Activated naive CD4-positive, alpha-beta T cell treated with Interleukin-2 at 50 U/mL for 16 hours (primary cell): Measurements from ENCODE around the gene KMT2D.
"Not testable (repeated sequence)": the region's sequence is repeated elsewhere in the genome, so short reads cannot be mapped to it uniquely, and the experiment has no call there.

Source experiments
- DNase-seq: peaks from one replicate; pipeline ENCODE4 v3.0.0-alpha.2; 2020

Gene KMT2D

DNA sequence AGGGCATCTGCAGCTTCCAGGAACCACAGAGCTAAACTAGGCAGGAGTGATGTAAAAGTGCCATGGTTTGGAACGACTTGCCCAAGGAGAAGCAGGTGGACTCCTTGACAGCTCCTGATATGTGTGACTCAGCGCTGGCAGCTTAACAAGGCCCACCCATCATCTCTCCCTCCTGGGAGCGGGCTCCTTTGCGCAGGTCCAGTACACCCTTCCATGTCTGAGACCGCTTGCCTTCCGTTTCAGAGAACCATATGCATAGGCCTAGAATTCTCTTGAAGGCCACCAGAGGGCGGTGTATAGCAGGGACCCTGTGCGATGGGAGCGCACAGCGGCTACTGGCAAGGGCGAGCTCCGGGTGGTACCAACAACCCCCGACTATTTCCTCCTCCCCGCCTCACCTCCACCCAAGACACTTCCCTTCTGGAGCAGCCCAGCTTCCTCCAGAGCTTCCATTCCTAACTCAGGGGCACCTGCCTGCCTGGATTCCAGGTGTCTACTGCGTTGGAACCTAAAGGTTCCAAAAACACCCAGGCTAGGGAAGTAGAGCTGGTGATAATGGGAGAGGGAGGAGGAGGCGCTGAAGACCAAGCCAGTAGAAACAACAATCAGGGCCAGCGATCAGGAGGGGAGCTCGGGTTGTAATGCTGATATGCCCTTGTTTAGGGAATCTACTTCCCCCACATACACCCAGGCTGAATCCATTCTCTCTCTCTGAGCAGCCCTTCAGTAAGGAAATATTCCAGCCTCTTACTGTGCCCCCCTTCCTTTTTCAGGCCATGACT lies 27.7 kb upstream of the KMT2D start:
- DNase-seq = peak; percentile 68

DNA sequence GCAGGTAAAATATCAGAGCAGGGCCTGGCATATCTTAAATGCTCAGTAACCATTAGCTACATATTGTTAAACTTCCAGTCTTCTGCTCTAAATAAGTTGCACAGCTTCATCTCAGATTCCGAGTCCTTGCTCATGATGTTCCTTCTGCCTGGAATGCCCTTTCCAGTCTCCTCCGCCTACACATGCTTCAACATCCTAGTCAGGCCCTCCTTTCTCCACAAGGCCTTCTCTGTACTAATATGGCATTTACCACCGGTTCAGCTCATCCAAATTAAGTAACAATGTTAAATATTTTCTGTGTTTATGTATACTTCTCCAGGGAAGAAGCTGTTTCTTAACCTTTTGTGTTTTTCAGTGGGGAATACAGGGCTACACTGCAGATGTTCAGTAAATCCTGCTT lies 25.5 kb upstream of the KMT2D start:
- DNase-seq = no peak

DNA sequence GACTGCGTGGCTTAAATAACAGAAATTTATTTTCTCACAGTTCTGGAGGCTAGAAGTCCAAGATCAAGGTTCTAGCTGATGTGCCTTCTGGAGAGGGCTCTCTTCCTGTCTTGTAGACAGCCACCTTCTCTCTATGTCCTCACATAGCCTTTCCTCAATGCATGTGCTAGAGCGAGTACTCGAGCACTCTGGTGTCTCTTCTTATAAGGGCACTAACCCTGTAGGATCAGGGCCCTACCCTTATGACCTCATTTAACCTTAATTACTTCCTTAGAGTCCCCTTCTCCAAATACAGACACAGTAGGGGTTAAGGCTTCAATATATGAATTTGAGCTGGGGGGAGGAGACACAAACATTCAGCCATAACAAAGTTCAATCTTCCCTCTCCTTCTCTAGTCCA lies 23.8 kb upstream of the KMT2D start:
- no peak for DNase-seq

DNA sequence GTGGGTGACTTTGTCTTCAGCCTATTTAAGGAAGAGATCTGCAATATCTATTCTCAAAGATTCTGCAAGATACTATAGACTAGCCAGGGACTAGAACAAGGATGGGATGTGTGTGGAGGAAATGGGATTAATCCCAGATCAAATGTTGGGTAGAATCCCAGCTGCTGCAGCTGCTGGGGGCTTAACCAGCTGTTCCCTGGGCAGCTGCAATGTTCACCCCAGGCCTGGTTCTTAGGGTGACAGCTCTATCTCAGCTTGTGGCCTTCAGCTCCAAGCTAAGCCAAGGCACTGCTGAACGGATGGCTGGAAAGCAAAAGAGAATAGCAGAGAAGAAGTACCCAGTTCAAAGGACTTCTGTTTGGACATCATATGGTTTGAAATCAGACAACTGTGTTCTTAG lies 19.2 kb upstream of the KMT2D start:
- DNase-seq = no peak

DNA sequence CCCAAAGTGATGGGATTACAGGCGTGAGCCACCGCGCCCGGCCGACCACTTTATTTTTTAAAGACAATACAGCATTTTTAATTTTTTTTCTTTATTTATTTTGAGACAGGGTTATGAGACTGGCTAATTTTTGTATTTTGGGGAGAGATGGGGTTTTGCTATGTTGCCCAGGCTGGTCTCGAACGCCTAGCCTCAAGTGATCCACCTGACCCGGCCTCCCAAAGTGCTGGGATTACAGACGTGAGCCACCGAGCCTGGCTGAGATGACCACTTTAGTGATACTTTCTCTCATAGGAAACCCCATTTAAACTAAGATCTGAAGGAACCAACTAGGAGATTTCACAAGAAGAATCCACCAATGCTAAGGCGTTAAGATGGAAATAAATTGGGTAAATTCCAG lies 10.4 kb upstream of the KMT2D start:
- DNase-seq = no peak

DNA sequence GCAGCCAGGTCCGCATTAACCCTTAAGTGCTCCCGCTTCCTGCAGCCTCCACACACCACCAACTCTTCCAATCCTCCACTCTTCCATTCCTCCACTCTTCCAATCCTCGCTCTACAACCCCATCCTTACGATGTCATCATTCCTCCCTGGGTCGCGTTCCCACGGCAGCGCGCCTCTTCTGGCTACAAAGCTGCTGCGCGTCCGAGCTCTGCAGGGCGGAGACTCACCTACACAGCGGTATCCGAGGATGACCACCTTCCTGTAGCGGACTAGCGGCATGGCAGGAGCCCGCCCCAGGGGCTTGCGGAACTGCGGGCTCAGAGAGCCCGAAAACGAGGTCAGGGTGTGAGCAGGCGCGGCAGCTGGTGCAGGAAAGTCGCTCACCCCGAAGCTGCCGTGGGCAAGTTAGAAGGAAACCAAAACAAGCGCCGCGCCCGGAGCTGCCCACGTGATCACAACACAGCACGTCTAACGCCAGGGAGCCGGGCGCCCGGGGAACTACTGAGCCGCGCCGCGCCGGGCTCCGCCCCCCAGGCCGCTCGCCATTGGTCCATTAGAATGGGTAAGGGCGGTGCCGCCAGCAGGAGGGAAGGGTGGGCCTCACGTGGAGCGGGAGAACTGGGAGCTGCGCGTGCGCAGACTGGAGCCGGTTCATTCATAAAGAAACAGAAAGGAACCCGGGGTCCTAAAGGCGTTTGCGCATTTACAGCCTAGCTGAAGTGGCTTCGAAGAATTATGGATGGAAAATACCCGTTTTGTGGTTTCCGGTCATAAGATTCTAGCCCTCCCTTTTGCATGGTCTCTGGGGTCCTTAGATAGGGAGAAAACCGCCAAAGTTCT lies 9.1 kb upstream of the KMT2D start, which contains the start of gene RHEBL1:
TSS of gene RHEBL1 (minus strand) at position 473 of the 840 bp plus-strand sequence. CDS start at position 279, 194 bp downstream.
- DNase-seq = peak; percentile 99

DNA sequence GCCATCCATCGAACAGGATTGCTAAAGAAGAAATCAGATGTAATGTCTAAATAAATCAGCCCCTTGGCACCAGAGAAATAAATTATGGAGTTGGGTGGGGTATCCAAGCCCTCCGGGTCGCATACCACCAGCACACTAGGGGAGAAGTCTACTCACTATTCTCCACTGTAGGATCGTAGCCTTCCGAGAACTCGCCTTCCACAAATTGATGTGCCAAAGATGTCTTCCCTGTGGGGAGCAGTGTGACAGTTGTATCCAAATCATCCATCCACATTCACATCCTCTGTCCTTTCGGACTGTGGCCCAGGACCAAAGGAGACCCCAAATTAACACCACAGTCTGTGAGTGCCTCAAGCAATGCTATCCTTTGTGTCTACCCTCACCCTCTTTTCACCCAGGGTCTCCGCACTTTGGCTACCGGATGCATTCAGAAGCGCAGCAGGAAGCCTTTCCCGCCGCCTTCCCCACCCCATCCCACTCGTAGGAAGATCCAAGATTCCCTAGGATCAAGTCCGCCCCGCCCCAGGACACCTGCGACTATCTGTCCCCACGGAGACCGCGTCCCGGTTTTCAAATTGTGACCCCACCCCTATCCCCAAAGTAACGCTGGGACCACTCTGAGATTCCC lies 8.4 kb upstream of the KMT2D start:
- no peak for DNase-seq

DNA sequence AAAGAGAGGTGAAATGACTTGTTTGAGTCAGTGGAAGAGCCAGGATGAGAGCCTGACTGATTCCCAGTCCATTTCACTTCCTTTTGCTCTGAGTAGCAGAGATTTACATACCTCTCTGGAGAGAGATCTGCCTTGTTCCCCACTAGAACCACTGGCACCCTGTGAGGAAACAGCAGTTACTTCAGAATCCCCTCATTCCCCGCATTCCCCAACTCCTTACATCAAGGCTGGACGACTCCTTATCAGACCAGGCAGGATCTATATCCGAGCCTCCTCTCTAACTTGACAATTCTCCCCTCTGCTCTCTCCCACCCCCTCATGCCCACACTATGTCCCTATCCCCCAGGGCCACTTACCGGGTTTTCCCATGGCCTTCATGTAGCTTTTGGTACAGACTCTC lies 5.5 kb upstream of the KMT2D start:
- DNase-seq = no peak

DNA sequence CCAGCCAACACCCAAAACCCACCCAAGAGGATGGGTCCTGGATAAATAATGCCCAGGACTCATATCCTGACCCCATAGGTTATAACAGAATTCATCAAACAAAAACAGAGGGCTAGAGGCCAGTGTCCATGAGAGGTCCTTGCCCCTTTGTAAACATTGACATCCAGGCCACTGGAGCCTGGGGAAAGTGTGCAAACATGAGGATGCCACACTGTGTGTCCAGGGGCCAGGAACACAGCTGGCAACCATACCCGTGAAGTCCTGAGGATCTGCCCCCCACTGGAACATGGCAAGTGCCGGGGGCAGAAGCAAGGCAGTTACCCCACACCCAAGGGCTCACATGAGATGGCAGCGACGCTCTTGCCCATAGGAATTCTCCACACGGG lies 4.2 kb upstream of the KMT2D start:
- DNase-seq = no peak

DNA sequence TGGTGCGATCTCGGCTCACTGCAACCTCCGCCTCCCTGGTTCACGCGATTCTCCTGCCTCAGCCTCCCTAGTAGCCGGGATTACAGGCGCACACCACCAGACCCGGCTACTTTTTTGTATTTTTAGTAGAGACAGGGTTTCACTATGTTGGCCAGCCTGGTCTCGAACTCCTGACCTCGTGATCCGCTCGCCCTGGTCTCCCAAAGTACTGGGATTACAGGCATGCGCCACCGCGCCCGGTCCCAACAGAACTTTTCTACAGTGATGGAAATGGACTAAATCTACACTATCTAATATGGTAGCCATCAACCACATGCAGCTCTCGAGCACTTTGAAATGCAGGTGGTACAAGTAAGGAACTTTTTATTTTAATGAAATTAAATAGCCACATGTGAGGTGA lies 1.3 kb upstream of the KMT2D start:
- not testable (repeated sequence) for DNase-seq

DNA sequence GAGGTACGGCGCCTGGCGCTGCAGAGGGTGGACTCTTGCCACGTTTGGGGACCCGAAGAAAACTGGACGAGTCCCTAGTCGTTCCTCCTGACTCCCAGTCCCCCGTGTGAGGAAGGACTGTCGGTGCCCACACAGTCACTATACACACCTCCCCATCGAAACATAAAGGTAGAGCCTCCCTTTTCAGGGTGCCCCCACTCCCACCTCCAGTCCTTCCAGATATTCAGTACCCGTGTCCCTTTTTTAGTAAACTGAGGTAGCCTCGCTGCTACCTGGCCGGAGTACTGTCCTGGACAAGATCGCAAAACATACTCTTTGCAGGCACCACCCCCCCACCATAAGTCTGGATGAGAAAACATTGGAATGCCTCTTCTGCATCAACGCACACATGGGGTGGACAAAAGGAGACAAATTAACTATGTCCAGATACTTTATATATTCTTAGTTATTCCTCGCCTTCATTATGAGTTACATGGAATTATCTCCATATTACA lies 610 bp upstream of the KMT2D start:
- no peak for DNase-seq

DNA sequence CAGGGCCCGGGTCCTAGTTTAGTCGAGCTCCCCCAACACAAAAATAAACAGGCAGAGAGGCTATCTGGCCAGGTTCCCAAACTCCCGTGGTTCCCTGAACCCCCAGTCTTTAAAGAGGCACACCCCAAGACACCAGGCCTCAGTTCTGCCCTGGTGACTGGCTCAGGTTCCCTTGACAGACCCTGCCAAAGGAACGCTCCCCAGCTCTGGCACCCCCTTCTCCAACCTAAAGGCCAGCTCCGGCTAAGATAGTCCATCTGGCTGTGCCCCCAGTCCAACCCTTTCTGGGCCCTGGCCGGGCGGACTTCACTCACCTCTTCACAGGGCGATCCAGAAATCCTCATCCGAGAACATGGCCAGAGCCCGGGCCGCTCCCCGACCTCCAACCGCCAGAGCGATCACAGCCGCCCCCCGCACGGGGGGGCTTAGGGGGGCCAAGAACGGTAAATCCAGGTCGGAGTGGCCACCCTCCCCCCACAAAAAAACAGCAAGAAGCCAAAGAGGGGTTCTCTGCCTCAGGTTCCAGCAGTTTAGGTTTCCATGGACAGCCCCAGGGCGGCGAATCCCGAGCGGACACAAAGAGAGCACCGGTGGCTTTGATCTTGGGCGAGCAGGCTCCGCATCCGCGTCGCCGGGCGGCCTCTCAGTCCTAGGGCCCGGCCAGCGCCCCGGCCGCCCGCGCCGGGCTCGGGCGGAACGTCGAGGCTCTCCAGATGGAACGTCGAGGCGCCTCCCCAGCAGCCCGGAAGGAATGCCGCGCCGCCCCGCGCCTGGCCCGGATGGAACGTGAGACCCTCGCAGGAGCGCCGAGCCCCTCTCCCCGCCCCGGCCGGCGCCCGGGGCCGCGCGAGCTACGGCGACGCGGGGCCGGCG lies 1.1 kb downstream of the KMT2D start:
- peak; percentile 29 for DNase-seq

DNA sequence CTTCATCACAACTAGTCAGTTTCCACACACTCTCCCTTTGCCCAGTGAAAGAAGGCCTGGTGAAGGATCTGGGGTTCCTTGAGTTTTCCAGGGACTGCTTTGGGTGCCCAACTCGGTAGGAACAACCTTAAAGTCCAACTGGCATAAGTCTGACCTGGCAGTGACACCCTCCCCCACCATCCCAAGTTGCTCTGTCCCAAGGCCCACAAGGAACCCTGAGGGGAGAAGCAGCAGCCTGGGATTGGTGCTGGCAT lies 1.6 kb downstream of the KMT2D start:
- no peak for DNase-seq

DNA sequence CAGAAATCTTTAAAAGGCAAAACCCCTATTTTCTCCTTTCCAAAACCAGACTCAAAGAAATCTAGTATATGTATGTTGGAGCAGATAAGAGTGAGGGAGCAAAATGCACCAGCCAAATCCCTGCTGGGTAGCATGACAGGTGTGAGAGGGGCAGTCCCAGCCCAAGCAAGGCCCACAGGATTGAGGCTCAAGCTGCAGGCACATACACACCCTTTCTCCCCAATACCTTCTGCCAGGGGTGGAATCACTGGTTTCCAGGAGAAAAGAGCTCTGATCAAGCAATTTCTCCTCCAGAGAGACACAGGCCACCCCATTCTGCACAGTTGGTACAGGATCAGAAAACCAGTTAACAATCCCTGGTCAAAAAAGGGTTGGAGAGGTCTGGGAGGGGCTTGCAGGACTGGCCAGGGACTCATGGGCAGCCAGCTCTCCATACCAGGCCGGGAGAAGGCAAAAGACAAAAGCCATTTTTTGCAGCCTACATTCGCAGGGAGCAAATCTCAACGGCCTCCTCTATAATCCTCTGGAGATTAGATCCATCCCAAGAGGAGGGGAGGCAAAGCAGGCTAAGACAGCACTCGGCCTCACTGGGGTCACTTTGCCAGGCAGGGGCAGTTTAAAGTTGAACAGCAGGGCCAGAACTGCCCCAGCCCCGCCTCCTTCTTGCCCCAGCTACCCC lies 2.1 kb downstream of the KMT2D start:
- DNase-seq = no peak

DNA sequence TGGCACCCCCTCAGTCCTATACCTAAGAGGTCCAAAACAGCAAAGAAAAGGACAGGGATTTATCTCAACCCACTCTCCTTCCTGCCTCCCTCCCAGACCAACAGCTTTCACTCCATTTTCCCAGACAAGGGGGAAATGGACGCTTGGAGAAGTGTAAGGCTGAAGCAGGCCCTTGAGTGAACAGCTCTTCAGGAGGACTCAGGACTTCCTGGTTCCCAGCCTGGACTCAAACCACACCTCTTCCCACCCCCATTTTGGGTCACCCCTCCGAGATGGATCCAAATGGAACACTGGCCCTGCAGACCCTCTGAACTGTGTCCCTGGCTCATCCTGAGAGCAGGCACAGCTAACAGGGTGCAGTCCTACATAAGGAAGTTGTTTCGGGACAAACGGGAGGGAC lies 2.7 kb downstream of the KMT2D start:
- DNase-seq = peak; percentile 4

DNA sequence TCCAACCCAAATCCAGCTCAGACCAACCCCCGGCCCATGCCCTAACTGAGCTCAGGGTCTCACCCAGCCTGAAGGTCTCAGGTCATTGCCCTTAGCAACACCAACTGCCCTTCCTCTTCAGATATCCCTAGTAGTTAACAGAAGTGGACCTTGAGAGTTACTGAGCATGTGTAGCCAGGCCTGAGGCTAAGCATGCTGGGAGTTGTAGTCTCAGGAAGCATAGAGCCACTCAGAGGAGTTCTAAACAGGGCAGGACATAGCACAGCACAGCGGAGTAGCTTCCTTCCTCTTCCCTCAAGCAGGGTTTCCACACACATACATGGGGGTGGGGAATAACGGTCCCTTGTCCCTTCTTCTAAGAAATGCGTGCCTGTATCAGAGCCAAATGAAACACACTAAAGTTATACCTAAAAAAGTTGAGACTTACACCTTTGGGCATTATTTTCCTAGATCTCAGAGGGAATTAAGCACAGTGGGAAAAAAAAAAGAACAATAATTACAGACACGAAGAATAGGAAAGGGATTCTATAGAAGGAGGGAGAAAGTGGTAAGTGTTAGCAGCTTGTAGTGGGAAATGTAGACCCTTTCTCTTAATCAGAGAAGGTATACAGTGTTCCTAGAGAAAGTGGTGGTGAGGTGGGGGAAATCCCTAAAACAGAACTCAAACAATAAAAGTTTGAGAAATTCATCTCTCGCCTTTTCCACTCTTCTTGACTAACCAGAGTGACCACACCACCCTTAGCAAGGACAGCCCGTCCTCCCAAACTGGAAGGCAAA lies 4.4 kb downstream of the KMT2D start:
- peak; percentile 50 for DNase-seq

DNA sequence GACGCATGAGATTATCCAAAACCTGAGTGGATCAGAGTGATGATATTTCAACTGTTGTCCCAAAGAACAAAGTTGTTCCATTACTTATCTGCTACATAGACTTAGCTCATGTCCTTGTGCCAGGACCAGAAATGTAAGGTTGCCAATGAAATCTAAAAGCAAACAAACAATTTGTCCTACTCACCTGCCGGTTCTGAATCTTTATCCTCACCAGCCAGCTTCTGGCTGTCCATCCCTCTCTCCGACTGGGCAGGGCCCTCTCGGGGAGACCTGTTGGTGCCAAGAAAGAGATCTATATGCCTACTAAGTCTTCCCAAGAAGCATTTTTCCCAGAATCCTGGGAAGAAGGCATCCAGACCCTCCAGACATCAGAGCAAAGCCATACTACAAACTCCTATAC lies 5.5 kb downstream of the KMT2D start:
- no peak for DNase-seq

DNA sequence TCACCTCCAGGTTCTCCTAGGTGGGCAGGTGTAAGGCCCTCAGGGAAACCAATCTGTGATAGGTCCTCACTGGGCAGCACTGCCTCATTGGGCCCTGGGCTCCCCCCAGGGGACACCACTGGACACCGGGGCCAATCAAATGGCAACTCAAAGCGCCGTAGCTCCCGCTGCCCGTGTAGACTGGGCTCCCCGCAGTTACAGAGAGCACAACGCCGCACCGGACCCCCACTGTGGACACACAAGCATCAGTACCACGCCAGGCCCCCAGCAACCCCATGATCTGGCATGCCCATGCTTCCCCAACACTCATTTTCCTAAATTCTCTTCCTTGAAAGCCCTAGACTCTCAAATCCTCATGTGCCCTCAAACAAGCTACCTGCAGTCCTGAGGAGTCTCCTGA lies 6.1 kb downstream of the KMT2D start:
- no peak for DNase-seq

DNA sequence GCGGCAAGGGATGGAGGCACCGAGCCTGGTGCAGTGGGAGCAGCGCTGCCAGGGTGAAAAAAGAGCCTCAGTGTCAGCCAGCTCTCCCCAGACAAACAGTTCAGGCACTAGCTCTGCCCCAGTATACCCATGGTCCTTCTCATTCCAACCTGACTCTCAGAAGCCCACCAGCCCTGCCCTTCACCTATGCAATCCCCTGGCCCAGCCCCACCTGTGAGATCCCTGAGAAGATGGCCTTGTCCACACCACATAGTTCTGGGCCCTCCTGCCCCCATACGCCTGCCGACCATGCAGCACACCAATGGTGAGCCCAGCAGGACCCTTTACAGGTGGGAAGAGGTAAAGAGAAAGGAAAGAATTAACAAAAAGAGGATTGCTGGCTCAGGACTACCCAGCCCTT lies 6.5 kb downstream of the KMT2D start:
- DNase-seq = no peak

DNA sequence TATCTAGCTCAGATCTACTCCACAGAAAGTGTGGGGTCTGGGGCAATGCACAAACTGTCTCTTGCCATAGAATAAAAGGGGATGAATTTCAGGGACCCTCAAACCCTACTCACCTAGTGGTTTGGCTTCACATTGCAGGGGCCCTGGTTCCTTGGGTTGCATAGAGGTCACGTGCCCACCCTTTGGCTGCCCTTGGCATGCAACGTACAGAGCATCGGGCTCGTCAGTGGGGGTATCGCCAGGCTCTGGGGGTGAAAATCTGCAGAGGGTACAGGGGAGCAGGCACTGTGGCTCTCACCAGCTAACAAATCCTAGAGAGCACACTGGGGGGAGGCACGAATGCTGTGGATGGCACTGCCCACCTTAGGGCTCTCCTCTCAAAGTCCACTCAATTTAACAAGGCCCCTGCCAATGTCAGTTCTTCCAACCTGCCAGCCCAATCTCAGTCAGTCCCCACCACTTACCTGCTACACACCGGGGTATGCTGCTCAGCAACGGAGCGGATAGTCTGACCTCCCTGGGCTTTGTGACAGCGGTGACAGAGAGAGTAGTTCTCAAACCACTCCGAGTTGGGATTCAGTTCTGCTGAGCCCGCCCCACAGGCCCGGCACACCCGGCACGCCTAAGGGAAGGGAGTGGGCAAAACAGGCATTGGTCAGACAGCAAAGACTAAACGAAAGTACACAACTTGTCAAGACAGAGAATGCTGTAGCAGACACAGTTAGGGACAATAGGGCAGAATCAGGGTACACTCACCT lies 8.0 kb downstream of the KMT2D start:
- no peak for DNase-seq
